HG02678 (cell line): ENCODE results near the gene ZNF121.
"Not testable (repeated sequence)": the region's sequence is repeated elsewhere in the genome, so short reads cannot be mapped to it uniquely, and the experiment has no call there.

ENCODE experiments used
- ATAC-seq: cut with Tn5 transposase; IDR thresholded peaks from one replicate; pipeline ENCODE4 v1.9.1; 2021; ENCODE audit warnings: mild to moderate bottlenecking, moderate library complexity; ENCODE audit not compliant: unreplicated experiment

The ZNF121 gene

DNA sequence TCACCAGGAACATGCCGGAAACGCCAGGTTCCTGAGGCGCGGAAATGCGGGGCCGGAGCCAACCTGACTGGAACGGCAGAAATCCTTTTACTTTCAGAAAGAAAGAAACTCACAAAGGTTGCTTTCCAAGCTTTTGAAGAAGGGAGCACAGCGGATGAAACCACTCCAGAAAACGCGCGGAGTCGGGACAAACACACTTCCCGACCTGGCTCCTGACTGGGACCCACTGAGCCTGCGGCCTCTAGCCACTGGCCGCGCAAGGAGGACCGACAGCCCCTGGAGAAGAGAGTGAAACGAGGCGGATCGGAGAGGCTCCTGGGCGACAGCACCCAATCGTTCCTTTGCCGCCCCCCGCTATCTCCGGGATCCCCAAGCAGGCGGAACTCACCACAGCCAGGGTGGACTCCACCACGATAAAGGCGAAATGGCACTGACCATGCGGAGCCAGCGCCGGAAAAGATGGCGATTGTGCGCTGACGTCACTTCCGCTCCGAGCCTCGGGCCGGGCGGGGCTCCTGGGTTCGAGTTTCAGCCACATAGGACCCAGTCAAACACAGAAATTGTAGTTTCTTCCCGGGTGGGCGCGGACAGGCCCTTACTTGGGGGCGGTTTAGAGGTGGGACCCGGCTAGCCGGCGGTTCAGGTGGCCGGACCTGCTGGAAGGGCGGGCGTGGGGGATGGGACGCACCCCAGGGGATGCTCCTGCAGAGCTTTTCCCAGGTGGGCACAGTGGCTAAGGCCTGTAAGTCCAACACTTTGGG lies at the start of gene ZNF121:
Gene ZNF121 (minus strand): TSS at position 432 of the 761 bp plus-strand sequence. CDS start 16,407 bp downstream, outside the sequence.
- peak; percentile 94 for ATAC-seq

GRCh38 chr19:9627856-9628255 lies 43.6 kb upstream of the ZNF121 start:
- no peak for ATAC-seq

DNA sequence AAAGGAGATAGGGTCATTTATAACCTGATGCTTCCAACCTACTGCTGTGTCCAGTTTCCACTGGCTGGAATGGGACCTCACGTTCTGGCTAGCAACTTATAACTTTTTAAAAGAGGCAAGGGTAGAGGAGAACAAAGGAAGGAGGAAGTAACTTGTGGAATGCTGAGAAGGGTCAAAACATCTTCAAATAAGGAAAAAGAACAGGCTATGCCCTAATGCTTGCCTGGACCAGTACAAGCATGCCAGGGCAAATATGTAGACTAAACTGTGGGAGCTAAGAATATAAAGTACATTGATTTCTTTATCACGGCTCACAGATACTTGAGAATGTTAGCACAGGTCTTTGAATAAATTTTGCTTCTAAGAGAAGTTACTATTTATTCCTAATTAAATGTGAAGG lies 38.2 kb upstream of the ZNF121 start:
- no peak for ATAC-seq

DNA sequence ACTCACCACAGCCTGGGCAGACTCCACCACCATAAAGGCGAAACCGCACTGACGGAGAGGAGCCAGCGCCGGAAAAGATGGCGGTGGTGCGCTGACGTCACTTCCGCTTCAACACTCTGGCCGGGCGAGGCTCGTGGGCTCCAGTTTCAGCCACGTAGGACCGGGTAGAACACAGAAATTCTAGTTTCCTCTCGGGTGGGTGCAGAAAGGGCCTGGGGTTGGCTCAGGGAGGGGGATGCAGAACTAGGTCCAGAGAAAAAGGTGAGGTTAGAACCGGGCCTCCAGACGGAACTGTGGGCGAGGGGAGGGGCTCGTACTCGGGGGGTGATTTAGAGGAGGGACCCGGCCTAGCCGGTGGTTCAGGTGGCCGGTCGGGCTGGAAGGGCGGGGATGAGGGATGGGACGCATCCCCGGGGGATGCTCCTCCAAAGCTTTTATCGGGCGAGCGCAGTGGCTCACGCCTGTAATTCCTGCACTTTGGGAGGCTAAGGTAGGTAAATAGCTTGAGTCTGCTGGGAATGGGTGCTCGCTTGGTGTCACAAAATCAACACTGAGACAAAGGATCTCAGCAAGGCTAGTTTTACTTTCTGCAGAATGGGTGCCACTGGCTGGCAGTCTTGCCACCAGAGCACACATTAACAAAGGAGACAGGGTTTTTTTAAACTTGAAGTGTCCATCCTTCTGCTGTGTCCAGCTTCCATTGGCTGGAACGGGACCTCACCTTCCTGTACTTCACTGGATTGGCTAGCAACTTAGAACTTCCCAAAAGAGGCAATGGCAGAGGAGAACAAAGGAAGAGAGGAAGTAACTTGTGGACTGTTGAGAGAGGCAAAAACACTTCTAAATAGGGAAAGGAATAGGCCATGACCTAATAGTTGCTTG lies 37.1 kb upstream of the ZNF121 start, which contains the start of gene ZNF561:
Gene ZNF561 (minus strand): TSS at position 77 of the 882 bp plus-strand sequence. CDS start 1,776 bp downstream, outside the sequence.
- ATAC-seq: peak; percentile 83

DNA sequence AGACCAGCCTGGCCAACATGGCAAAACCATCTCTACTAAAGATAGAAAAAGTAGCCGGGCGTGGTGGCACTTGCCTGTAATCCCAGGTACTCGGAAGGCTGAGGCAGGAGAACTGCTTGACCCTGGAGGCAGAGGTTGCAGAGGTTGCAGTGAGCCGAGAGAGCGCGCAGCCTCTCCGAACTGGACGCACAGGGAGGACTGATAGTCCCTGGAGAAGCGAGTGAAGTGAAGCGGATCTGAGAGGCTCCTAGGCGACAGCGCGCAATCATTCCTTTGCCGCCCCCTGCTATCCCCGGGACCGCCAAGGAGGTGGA lies 36.5 kb upstream of the ZNF121 start:
- no peak for ATAC-seq

- ATAC-seq: no peak
Observed at GRCh38 chr19:9615844-9616243, 31.5 kb upstream of the ZNF121 start.

DNA sequence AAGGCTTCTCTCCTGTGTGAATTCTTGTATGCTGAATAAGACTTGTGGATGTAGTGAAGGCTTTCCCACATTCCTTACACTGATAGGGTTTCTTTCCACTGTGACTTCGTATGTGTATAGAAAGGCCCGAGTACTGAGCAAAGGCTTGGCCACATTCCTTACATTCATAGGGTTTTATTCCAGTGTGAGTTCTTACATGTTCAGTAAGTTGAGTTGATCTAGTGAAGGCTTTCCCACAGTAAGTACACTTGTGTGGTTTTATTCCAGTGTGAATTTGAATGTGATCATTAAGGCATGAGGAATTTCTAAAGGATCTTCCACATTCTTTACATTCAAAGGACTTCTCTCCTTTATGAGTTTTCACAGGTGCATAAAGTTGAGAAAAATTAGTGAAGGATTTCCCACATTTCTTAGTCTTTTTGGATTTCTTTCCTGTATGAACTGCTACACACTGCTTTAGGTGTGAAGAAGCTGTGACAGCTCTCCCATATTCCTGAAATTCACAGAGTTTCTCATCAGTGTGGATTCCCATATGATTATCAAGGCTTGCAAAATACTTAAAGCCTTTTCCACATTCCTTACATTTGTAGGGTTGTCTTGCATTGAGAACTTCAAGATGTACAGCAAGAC lies 26.3 kb upstream of the ZNF121 start:
- no peak for ATAC-seq

GRCh38 chr19:9608912-9609311 lies 24.6 kb upstream of the ZNF121 start:
- no peak for ATAC-seq

GRCh38 chr19:9597027-9597426 lies 12.7 kb upstream of the ZNF121 start:
- ATAC-seq: no peak

- ATAC-seq: no peak
Observed at GRCh38 chr19:9586764-9587163, 2.5 kb upstream of the ZNF121 start.

GRCh38 chr19:9582081-9582725 lies 2.1 kb downstream of the ZNF121 start:
- ATAC-seq: not testable (repeated sequence)

GRCh38 chr19:9580728-9581127 lies 3.6 kb downstream of the ZNF121 start:
- no peak for ATAC-seq

GRCh38 chr19:9570255-9570654 lies 14.0 kb downstream of the ZNF121 start:
- no peak for ATAC-seq

DNA sequence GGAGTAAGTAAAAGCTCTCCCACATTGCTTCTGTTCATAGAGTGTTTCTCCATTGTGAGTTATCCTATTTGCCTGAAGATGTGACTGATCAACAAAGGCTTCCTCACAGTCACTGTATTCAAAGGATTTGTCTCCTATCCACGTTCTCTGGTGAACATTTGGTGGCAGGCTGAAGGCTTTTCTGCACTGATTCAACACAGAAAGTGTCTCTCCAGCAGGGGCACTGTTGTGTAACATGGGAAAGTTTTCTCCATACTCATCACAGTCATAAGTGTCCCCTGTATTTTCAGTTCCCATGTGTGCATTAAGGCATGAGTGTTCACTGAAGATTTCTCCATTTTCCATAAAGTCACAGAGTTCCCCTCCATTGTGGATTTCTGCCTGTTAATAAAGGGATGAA lies 17.6 kb downstream of the ZNF121 start:
- no peak for ATAC-seq

GRCh38 chr19:9565900-9566705 lies 18.2 kb downstream of the ZNF121 start:
- no peak for ATAC-seq

- ATAC-seq: no peak
Observed at GRCh38 chr19:9552536-9553274, 31.6 kb downstream of the ZNF121 start.

DNA sequence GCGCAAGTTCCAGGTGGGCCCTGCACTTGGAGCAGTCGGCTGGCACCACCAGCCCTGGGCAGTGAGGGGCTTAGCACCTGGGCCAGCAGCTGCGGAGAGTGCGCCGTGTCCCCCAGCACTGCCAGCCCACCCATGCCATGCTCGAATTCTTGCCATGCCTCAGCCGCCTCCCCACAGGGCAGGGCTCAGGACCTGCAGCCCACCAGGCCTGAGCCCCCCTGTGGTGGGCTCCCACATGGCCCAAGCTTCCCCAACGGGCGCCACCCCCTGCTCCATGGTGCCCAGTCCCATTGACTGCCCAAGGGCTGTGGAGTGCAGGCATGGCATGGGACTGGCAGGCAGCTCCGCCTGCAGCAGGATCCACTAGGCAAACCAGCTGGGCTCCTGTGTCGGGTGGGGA lies 36.4 kb downstream of the ZNF121 start:
- no peak for ATAC-seq

GRCh38 chr19:9541281-9541680 lies 43.0 kb downstream of the ZNF121 start:
- ATAC-seq: not testable (repeated sequence)

- not testable (repeated sequence) for ATAC-seq
Observed at GRCh38 chr19:9539921-9540320, 44.4 kb downstream of the ZNF121 start.
